ENCODE results near the gene TMEM63A. TPM values are rescaled to one million over a fixed set of nuclear protein-coding genes. Genes with fewer than 3 reads are reported as not detected.

Gene TMEM63A
- polyA plus RNA-seq, 3 donors, result 3.0 to 48.0 (median 5.8) TPM

DNA sequence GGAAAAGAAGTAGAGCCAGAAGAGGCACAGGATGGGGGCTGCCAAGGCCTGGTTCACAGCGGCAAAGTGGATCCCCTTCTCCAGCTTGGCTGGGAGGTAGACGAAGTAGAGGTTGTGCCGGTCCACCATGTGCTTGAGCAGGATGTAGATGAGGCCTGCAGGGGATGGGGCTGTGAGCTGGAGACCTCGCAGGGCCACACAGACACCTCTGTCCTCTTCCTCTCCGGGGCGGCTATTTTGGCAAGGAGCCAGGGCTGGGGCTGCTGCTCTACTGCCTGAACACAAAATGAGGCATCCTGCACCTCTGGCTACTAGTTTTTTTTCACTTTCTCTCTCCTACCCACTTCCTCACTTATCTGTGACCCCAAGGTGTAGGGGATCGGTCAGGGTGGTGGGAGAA, 32.3 kb downstream of the TMEM63A start:
- TF ChIP-seq, protein P1, sequence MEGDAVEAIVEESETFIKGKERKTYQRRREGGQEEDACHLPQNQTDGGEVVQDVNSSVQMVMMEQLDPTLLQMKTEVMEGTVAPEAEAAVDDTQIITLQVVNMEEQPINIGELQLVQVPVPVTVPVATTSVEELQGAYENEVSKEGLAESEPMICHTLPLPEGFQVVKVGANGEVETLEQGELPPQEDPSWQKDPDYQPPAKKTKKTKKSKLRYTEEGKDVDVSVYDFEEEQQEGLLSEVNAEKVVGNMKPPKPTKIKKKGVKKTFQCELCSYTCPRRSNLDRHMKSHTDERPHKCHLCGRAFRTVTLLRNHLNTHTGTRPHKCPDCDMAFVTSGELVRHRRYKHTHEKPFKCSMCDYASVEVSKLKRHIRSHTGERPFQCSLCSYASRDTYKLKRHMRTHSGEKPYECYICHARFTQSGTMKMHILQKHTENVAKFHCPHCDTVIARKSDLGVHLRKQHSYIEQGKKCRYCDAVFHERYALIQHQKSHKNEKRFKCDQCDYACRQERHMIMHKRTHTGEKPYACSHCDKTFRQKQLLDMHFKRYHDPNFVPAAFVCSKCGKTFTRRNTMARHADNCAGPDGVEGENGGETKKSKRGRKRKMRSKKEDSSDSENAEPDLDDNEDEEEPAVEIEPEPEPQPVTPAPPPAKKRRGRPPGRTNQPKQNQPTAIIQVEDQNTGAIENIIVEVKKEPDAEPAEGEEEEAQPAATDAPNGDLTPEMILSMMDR (IDR thresholded peaks at IDR 0.05), result no peak
- Histone ChIP-seq H3K4me2 (replicated peaks; ENCODE audit: extremely low read depth, low read length, poor library complexity, severe bottlenecking) (no peak overlapping the region), H3K27ac (ENCODE audit: low read depth in 1 of 2, low read length in 2 of 2) (no peak overlapping the region), H3K27me3 (ENCODE audit: control insufficient read depth in 2 of 2, insufficient read depth in 2 of 2, low read length in 2 of 2) (no peaks in the 10 kb centered on the region), H3K36me3 (replicated peaks in 1 of 2; ENCODE audit: control insufficient read depth in 1 of 2, insufficient read depth in 2 of 2, low read length in 2 of 2) (peaks cover 41 to 72% of the 10 kb centered on the region in 2 donors), H3K4me3 (replicated peaks in 1 of 3; ENCODE audit: low read depth in 2 of 3, low read length in 3 of 3) (no peak overlapping the region), H3K4me1 (ENCODE audit: control insufficient read depth in 1 of 2, insufficient read depth in 2 of 2, low read length in 2 of 2) (peaks cover 26 to 28% of the 10 kb centered on the region in 2 donors), H4K20me1 (ENCODE audit: insufficient read depth, low read length) (no peaks in the 10 kb centered on the region), H2AFZ (ENCODE audit: insufficient read depth, low read depth, low read length, poor library complexity, severe bottlenecking) (no peak overlapping the region), H3K9me3 (replicated peaks in 1 of 2; ENCODE audit: control insufficient read depth in 1 of 2, insufficient read depth in 1 of 2, low read length in 2 of 2) (no peaks in the 10 kb centered on the region), H3K9ac (ENCODE audit: insufficient read depth, low read length, poor library complexity, severe bottlenecking) (no peak overlapping the region), H3K79me2 (ENCODE audit: insufficient read depth, low read length) (no peaks in the 10 kb centered on the region)
- intact Hi-C loops (cut with micrococcal nuclease), result no loop called here
- Mint-ChIP-seq H3K36me3 (peaks cover 71 to 89% of the 10 kb centered on the region in 2 donors), H3K4me1 (peaks cover 38% of the 10 kb centered on the region), H3K9me3 (no peaks in the 10 kb centered on the region), H3K27ac (peak overlapping the region in 2 of 7 donors; percentile 23 to 78), H3K4me3 (no peak overlapping the region), H3K27me3 (ENCODE audit: low read depth in 3 of 3) (peaks cover 0 to 2% (median 2%) of the 10 kb centered on the region in 3 donors)
- no peak for DNase-seq
- WGBS (ENCODE audit: insufficient coverage), result 24% methylated on average over 5 of the region's 7 CpGs

DNA sequence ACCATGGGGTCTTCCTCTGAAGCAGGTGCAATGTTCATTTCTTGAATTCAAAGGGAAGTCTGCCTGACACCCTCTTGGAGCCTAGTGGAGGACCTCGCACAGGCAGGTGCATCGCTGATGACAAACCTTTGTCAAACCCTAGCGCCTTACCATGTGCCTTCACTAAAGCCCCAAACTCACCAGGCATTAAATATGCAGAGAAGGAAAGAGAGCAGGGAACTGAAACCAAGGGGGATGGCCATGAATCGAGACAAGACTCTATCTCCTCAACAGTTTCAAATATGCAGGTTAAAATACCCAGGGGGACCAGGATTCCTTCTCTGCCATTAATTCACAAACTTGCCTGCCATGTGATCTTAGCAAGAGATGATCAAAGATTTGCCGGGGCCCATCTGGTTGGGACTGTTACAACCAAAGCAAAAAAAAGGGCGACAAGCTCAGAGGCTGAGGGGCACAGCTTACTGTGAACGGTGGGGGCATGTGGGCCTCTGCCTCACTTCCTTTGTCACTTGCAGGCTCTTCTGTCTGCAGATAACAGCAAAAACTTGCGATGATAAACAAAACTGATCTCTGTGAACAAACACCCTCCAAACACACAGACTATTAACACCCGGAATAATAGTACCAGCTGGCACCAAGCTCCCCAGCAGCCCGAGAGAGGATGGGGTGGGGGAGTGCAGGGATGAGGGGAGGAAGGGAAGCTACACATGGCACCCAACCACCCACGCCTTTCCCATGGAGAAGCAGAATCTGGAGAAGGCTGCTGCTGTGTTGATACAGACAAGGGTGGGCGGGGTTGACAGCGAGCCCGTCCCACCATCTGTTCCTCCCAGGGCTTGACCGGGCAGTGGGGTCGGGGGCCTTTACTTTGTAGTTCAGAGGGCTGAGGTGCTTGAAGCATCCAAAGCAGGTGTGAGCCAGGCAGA, 33.9 kb downstream of the TMEM63A start:
- peak overlapping the region; percentile 3 to 12 for H3K27ac ChIP-seq (ENCODE audit: low read depth in 1 of 2, low read length in 2 of 2)
- no peak for DNase-seq

More for the DNA sequence above, 33.9 kb downstream of the TMEM63A start:
- peak overlapping the region in 1 of 2 donors; percentile 24 for H3K4me3 Mint-ChIP-seq
- intact Hi-C loops (cut with micrococcal nuclease), result no loop called here
- Histone ChIP-seq H3K4me2 (replicated peaks; ENCODE audit: extremely low read depth, low read length, poor library complexity, severe bottlenecking) (no peak overlapping the region), H3K79me2 (ENCODE audit: insufficient read depth, low read length) (no peaks in the 10 kb centered on the region), H3K27me3 (ENCODE audit: control insufficient read depth in 2 of 2, insufficient read depth in 2 of 2, low read length in 2 of 2) (no peaks in the 10 kb centered on the region), H3K9me3 (replicated peaks in 1 of 2; ENCODE audit: control insufficient read depth in 1 of 2, insufficient read depth in 1 of 2, low read length in 2 of 2) (no peaks in the 10 kb centered on the region), H3K36me3 (replicated peaks in 1 of 2; ENCODE audit: control insufficient read depth in 1 of 2, insufficient read depth in 2 of 2, low read length in 2 of 2) (peaks cover 27 to 62% of the 10 kb centered on the region in 2 donors), H2AFZ (ENCODE audit: insufficient read depth, low read depth, low read length, poor library complexity, severe bottlenecking) (no peak overlapping the region), H3K9ac (ENCODE audit: insufficient read depth, low read length, poor library complexity, severe bottlenecking) (no peak overlapping the region), H4K20me1 (ENCODE audit: insufficient read depth, low read length) (no peaks in the 10 kb centered on the region), H3K4me3 (replicated peaks in 1 of 3; ENCODE audit: low read depth in 2 of 3, low read length in 3 of 3) (no peak overlapping the region), H3K4me1 (ENCODE audit: control insufficient read depth in 1 of 2, insufficient read depth in 2 of 2, low read length in 2 of 2) (peaks cover 26 to 28% of the 10 kb centered on the region in 2 donors)
- TF ChIP-seq, protein P1 (IDR thresholded peaks at IDR 0.05), result no peak
- peaks cover 38% of the 10 kb centered on the region for H3K4me1 Mint-ChIP-seq
- H3K27me3 Mint-ChIP-seq (ENCODE audit: low read depth in 3 of 3), result peaks cover 0 to 2% (median 2%) of the 10 kb centered on the region in 3 donors
- H3K27ac Mint-ChIP-seq, result peak overlapping the region in 4 of 7 donors; percentile 4 to 81 (median 32)
- no peaks in the 10 kb centered on the region for H3K9me3 Mint-ChIP-seq
- H3K36me3 Mint-ChIP-seq, result peaks cover 56 to 83% of the 10 kb centered on the region in 2 donors
- WGBS (ENCODE audit: insufficient coverage), result 39% methylated on average over 7 of the region's 16 CpGs

All from CD14-positive monocyte (primary cell).